ENCODE results near the gene YIPF7.

DNA sequence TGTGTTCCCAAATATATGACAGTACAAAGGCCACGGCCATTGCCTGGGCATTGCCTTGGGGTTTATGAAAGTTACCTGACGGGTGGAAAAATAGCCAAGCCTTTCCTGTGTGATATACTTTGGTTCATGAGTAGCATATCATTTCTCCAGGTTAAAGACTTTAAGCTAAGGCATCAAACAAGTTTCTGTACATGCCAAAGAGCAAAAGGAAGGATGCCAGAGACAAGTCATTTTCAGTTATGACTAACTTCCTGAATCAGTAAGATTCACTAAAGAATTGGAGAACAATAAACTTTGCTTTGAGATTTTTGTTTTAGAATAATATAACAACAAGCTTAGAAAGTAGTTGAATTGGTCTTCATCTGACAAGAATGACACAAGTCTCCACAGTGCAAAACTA, 17.1 kb upstream of the YIPF7 start:
- TF ChIP-seq CTCF (IDR thresholded peaks at IDR 0.05): no peak
- TF ChIP-seq POLR2A (IDR thresholded peaks at IDR 0.05): no peak

Data from uterus (tissue), 2 donors.